Liver (tissue), 9 donors: ENCODE data around the gene TIE1. TPM values are rescaled to one million over a fixed set of nuclear protein-coding genes. Genes with fewer than 3 reads are reported as not detected.

Experiments
- DNase-seq: peaks from one replicate; pipeline ENCODE4 v3.0.0-alpha.2; 2017; ENCODE audit warnings: low spot score
- H3K27ac ChIP-seq, 2 donors: one replicate each; pipeline ENCODE4 v1.7.0; 2013; ENCODE audit warnings: inconsistent platforms in 2 of 2, low read length in 2 of 2, control low read depth in 1 of 2, low read depth in 1 of 2, mild to moderate bottlenecking in 1 of 2
- H3K27me3 ChIP-seq, 4 donors: one replicate each; pipeline versions ENCODE4 v1.6.1 to v1.7.0; 2013; ENCODE audit warnings: low read length in 3 of 4, inconsistent platforms in 1 of 4, mild to moderate bottlenecking in 1 of 4, moderate library complexity in 1 of 4; ENCODE audit not compliant: control insufficient read depth in 4 of 4, insufficient read depth in 4 of 4
- H3K36me3 ChIP-seq, 4 donors: one replicate each; pipeline versions ENCODE4 v1.6.1 to v1.7.0; 2013; ENCODE audit warnings: low read length in 3 of 4, mild to moderate bottlenecking in 3 of 4, low read depth in 1 of 4, moderate library complexity in 1 of 4; ENCODE audit not compliant: control insufficient read depth in 4 of 4, insufficient read depth in 3 of 4
- H3K4me1 ChIP-seq, 4 donors: one replicate each; pipeline versions ENCODE4 v1.6.1 to v1.7.0; 2013; ENCODE audit warnings: low read length in 3 of 4, mild to moderate bottlenecking in 3 of 4, moderate library complexity in 1 of 4; ENCODE audit not compliant: control insufficient read depth in 4 of 4, insufficient read depth in 4 of 4
- H3K4me3 ChIP-seq, 3 donors: one replicate each; pipeline versions ENCODE4 v1.6.1 to v1.7.0; 2013; ENCODE audit warnings: low read length in 3 of 3, control low read depth in 1 of 3, low read depth in 1 of 3, mild to moderate bottlenecking in 1 of 3
- H3K9ac ChIP-seq, 2 donors: one replicate each; pipeline ENCODE4 v1.7.0; 2013; ENCODE audit warnings: low read length in 2 of 2, mild to moderate bottlenecking in 2 of 2, moderate library complexity in 2 of 2, control low read depth in 1 of 2, low read depth in 1 of 2
- H3K9me3 ChIP-seq, 4 donors: one replicate each; pipeline versions ENCODE4 v1.6.1 to v1.7.0; 2013; ENCODE audit warnings: low read length in 3 of 4; ENCODE audit not compliant: control insufficient read depth in 4 of 4
- FOXA1 ChIP-seq: IDR thresholded peaks from 2 replicates; pipeline ENCODE4 v1.6.1; 2016; ENCODE audit warnings: antibody characterized with exemption
- FOXA2 ChIP-seq: IDR thresholded peaks from 2 replicates; pipeline ENCODE4 v1.6.1; 2016; ENCODE audit warnings: antibody characterized with exemption
- GABPA ChIP-seq, 2 donors: IDR thresholded peaks in 1 of 2; conservative IDR thresholded peaks in 1 of 2; 2 replicates each; pipeline ENCODE4 v1.6.1; 2016; ENCODE audit warnings: antibody characterized with exemption in 2 of 2, mild to moderate bottlenecking in 1 of 2, moderate library complexity in 1 of 2
- JUND ChIP-seq, 2 donors: IDR thresholded peaks; 2 replicates each; pipeline ENCODE4 v1.6.1; 2016; ENCODE audit warnings: antibody characterized with exemption in 2 of 2
- NR2F2 ChIP-seq: IDR thresholded peaks from 2 replicates; pipeline ENCODE4 v1.6.1; 2016; ENCODE audit warnings: antibody characterized with exemption
- RAD21 ChIP-seq, 2 donors: IDR thresholded peaks; 2 replicates each; pipeline ENCODE4 v1.6.1; 2016; ENCODE audit warnings: antibody characterized with exemption in 2 of 2, mild to moderate bottlenecking in 2 of 2
- SP1 ChIP-seq: IDR thresholded peaks from 2 replicates; pipeline ENCODE4 v1.6.1; 2018; ENCODE audit warnings: antibody characterized with exemption, mild to moderate bottlenecking
- YY1 ChIP-seq: IDR thresholded peaks from 2 replicates; pipeline ENCODE4 v1.6.1; 2016; ENCODE audit warnings: antibody characterized with exemption, mild to moderate bottlenecking
- WGBS: extraction: QIAGEN DNeasy Blood & Tissue Kit; methylation state at CpG from one replicate; pipeline ENCODE4 v1.1.7; 2013; 5-methylcytosine and 5-hydroxymethylcytosine counted together
- polyA plus RNA-seq, 2 donors: library from polyadenylated mRNA; stranded (reverse) in 1 of 2; unstranded in 1 of 2; fragments of 200-250 nt in 1 of 2; fragments of >200 nt in 1 of 2; fragmentation: Nextera tagmentation in 1 of 2; extraction: Ambion mirVana in 1 of 2; gene quantifications; one replicate each; pipeline versions ENCODE4 v1.2.1 to v1.2.3, GENCODE V29; 2013 to 2015
- total RNA-seq, 2 donors: library from RNA; depleted of rRNA; stranded (reverse); fragments of >200 nt; gene quantifications; one replicate each; pipeline ENCODE4 v1.2.3, GENCODE V29; 2014
- TF ChIP-seq, protein P1 (sequence below): IDR thresholded peaks from 2 replicates; pipeline ENCODE4 v1.6.1; 2016; ENCODE audit warnings: antibody characterized with exemption, mild to moderate bottlenecking
- TF ChIP-seq, protein P2 (sequence below): IDR thresholded peaks from 2 replicates; pipeline ENCODE4 v1.6.1; 2016; ENCODE audit warnings: antibody characterized with exemption
- TF ChIP-seq, protein P3 (sequence below): IDR thresholded peaks from 2 replicates; pipeline ENCODE4 v1.6.1; 2016; ENCODE audit warnings: antibody characterized with exemption
- TF ChIP-seq, protein P4 (sequence below): IDR thresholded peaks from 2 replicates; pipeline ENCODE4 v1.6.1; 2016; ENCODE audit warnings: antibody characterized with exemption
- donor health status: healthy.
- donor health status: healthy.
- donor health status: healthy.
- donor health status: healthy.
- donor health status: healthy.

TIE1 gene
- total and polyA plus RNA-seq, 4 donors = 3.6 to 17.6 (median 8.9) TPM

DNA sequence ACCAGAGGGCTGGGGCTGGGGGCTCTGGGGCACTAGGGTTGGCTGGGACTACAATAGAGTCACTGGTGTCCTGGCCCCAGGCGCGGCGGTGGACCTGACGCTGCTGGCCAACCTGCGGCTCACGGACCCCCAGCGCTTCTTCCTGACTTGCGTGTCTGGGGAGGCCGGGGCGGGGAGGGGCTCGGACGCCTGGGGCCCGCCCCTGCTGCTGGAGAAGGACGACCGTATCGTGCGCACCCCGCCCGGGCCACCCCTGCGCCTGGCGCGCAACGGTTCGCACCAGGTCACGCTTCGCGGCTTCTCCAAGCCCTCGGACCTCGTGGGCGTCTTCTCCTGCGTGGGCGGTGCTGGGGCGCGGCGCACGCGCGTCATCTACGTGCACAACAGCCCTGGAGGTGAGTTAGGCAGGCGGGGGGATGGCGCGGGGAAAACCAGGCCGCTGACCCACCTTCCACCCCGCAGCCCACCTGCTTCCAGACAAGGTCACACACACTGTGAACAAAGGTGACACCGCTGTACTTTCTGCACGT, 4.1 kb downstream of the TIE1 start:
- H3K4me1 ChIP-seq = peaks cover 10 to 22% (median 14%) of the 10 kb centered on the region in 4 donors
- no peak overlapping the region for H3K9ac ChIP-seq
- H3K4me3 ChIP-seq = no peak overlapping the region
- no peak for DNase-seq
- H3K9me3 ChIP-seq = no peaks in the 10 kb centered on the region
- no peaks in the 10 kb centered on the region for H3K27me3 ChIP-seq
- H3K36me3 ChIP-seq = no peaks in the 10 kb centered on the region
- TF ChIP-seq JUND (IDR thresholded peaks at IDR 0.05) (no peak), FOXA2 (no peak), YY1 (no peak)
- TF ChIP-seq, protein P1, sequence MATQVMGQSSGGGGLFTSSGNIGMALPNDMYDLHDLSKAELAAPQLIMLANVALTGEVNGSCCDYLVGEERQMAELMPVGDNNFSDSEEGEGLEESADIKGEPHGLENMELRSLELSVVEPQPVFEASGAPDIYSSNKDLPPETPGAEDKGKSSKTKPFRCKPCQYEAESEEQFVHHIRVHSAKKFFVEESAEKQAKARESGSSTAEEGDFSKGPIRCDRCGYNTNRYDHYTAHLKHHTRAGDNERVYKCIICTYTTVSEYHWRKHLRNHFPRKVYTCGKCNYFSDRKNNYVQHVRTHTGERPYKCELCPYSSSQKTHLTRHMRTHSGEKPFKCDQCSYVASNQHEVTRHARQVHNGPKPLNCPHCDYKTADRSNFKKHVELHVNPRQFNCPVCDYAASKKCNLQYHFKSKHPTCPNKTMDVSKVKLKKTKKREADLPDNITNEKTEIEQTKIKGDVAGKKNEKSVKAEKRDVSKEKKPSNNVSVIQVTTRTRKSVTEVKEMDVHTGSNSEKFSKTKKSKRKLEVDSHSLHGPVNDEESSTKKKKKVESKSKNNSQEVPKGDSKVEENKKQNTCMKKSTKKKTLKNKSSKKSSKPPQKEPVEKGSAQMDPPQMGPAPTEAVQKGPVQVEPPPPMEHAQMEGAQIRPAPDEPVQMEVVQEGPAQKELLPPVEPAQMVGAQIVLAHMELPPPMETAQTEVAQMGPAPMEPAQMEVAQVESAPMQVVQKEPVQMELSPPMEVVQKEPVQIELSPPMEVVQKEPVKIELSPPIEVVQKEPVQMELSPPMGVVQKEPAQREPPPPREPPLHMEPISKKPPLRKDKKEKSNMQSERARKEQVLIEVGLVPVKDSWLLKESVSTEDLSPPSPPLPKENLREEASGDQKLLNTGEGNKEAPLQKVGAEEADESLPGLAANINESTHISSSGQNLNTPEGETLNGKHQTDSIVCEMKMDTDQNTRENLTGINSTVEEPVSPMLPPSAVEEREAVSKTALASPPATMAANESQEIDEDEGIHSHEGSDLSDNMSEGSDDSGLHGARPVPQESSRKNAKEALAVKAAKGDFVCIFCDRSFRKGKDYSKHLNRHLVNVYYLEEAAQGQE = no peak
- WGBS = 92% methylated on average over 46 of the region's 46 CpGs
- no peak overlapping the region for H3K27ac ChIP-seq

DNA sequence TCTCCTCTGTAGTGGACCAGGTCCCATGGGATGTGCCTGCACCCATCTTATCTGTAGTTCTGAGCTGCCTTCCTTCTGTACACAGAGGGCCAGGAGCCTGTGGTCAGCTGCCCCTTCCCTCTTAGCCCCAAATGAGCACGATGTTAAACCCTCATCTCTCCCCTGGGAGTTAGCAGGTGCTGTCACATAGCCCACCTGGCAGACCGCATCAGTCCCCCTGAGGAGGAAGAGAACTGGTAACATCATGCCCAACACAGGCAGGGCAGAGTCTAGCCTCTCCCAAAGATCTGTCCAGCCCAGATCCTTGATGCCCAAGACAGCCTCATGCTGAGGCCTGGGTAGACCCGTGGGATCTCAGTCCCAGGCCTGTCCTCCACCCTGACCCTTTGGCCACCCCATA, 4.7 kb downstream of the TIE1 start:
- H3K27ac ChIP-seq = no peak overlapping the region
- H3K4me1 ChIP-seq = peaks cover 10 to 22% (median 14%) of the 10 kb centered on the region in 4 donors
- DNase-seq = no peak

More for the DNA sequence above, 4.7 kb downstream of the TIE1 start:
- Histone ChIP-seq H3K36me3 (no peaks in the 10 kb centered on the region), H3K9me3 (no peaks in the 10 kb centered on the region), H3K27me3 (no peaks in the 10 kb centered on the region), H3K9ac (no peak overlapping the region), H3K4me3 (no peak overlapping the region)
- TF ChIP-seq GABPA (IDR thresholded peaks at IDR 0.05 in 1 of 2, conservative IDR thresholded peaks at IDR 0.05 in 1 of 2) (no peak), FOXA1 (no peak), YY1 (no peak), JUND (IDR thresholded peaks at IDR 0.05) (no peak), RAD21 (IDR thresholded peaks at IDR 0.05) (no peak), NR2F2 (no peak), SP1 (no peak)
- TF ChIP-seq, protein P1 = no peak
- TF ChIP-seq, protein P2, sequence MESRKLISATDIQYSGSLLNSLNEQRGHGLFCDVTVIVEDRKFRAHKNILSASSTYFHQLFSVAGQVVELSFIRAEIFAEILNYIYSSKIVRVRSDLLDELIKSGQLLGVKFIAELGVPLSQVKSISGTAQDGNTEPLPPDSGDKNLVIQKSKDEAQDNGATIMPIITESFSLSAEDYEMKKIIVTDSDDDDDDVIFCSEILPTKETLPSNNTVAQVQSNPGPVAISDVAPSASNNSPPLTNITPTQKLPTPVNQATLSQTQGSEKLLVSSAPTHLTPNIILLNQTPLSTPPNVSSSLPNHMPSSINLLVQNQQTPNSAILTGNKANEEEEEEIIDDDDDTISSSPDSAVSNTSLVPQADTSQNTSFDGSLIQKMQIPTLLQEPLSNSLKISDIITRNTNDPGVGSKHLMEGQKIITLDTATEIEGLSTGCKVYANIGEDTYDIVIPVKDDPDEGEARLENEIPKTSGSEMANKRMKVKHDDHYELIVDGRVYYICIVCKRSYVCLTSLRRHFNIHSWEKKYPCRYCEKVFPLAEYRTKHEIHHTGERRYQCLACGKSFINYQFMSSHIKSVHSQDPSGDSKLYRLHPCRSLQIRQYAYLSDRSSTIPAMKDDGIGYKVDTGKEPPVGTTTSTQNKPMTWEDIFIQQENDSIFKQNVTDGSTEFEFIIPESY = no peak
- TF ChIP-seq, protein P3, sequence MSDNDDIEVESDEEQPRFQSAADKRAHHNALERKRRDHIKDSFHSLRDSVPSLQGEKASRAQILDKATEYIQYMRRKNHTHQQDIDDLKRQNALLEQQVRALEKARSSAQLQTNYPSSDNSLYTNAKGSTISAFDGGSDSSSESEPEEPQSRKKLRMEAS = no peak
- TF ChIP-seq, protein P4, sequence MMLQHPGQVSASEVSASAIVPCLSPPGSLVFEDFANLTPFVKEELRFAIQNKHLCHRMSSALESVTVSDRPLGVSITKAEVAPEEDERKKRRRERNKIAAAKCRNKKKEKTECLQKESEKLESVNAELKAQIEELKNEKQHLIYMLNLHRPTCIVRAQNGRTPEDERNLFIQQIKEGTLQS = no peak
- 86% methylated on average over 3 of the region's 3 CpGs for WGBS
